Thyroid gland (tissue), 4 donors: ENCODE data around the gene DIP2C.

Experiments used
- POLR2A ChIP-seq, 2 donors: fragments of 450-650 bp; IDR thresholded peaks; one replicate each; pipeline ENCODE4 v1.6.1; 2017; ENCODE audit warnings: antibody characterized with exemption in 2 of 2, mild to moderate bottlenecking in 2 of 2, moderate library complexity in 1 of 2
- TF ChIP-seq, protein P1 (sequence below), 6 experiments: fragments of 200-600 bp in 3 of 6; fragments of 450-650 bp in 3 of 6; sonication (generic) in 3 of 6; IDR thresholded peaks; one replicate each; pipeline ENCODE4 v1.5.1; 2016 to 2019; ENCODE audit warnings: antibody characterized with exemption in 6 of 6, mild to moderate bottlenecking in 2 of 6, inconsistent platforms in 1 of 6, moderate library complexity in 1 of 6

DNA sequence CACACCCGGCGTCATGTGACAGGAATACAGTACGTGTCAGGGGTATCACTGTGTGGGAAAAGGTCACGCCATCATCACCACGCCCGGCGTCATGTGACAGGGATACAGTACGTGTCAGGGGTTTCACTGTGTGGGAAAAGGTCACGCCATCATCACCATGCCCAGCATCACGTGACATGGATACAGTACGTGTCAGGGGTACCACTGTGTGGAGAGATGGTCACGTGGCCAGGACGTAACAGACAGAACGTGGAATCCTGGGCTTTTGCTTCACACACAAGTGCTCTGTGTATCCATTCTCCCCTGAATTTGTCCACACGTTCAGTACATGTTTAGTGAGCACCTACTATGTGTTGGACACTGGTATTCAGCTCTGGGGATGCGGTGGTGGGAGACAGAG lies 34.5 kb upstream of the DIP2C start:
- TF ChIP-seq, protein P1, sequence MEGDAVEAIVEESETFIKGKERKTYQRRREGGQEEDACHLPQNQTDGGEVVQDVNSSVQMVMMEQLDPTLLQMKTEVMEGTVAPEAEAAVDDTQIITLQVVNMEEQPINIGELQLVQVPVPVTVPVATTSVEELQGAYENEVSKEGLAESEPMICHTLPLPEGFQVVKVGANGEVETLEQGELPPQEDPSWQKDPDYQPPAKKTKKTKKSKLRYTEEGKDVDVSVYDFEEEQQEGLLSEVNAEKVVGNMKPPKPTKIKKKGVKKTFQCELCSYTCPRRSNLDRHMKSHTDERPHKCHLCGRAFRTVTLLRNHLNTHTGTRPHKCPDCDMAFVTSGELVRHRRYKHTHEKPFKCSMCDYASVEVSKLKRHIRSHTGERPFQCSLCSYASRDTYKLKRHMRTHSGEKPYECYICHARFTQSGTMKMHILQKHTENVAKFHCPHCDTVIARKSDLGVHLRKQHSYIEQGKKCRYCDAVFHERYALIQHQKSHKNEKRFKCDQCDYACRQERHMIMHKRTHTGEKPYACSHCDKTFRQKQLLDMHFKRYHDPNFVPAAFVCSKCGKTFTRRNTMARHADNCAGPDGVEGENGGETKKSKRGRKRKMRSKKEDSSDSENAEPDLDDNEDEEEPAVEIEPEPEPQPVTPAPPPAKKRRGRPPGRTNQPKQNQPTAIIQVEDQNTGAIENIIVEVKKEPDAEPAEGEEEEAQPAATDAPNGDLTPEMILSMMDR (IDR thresholded peaks at IDR 0.05): no peak
- TF ChIP-seq POLR2A (IDR thresholded peaks at IDR 0.05): no peak
